Fibroblast of peridontal ligament (primary cell): ENCODE measurements around the gene DPYSL4.

Experiments used
- DNase-seq: peaks from one replicate; pipeline ENCODE4 v3.0.0-alpha.2; 2010; ENCODE audit errors: extremely low read depth

DPYSL4 gene

DNA sequence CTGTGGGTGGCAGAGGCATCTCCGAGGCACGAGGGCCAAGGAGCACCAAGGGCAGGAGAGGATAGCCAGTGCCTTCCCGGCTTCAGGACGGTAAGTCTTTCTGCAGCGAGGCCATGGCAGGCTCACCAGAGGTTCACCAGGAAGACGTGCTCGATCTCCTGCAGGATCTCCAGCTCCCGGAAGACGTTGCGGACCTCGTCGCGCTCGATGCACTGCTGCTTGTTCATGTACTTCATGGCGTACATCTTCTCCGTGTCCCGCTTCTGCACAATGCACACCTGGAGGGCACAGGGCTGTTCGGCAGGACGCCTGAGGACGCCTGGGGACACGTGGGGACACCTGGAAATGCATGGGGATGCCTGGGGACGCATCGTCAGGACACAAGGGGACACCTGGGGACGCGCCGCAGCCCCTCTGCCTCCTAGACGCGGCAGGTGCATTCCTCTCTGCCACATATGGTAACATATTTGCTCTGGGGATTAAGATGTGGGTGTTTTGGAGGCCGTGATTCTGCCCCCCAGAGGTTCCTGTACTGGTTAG, 41.2 kb downstream of the DPYSL4 start:
- DNase-seq = no peak

DNA sequence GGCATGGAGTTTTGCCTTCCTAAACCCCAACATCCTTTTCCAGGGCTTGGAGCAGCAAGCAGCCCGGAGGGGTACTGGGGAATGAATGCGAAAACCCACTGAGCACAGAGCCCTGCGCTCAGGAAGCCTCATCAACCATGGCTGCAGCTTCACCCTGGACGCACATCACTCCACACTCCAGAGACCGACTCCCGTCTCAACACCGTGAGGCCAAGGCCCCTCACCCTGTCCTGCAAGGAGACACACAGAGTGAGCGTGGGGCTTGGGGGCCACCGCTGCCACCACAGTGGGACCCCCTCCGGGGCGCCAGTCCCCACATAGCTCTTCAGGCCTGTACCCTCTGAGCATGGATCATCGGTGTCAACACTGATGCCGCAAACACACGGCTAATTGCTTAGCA, 41.9 kb downstream of the DPYSL4 start:
- no peak for DNase-seq

DNA sequence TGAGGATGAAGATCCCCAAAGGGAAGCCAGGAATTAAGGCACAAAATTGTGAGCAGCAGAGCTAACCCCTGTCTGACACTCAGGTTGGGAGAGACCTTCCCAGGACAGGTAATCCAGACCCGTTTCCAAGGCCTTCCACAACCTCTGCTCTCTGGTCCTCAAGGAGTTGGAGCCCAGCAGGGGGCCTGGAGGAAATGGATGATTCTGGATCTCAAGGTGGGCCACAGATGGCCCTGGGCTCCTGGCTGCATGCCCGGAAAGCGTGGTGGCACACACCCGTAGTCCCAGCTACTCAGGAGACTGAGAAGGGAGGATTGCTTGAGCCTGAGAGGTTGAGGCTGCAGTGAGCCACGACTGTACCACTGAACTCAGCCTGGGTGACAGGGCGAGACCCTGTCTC, 42.3 kb downstream of the DPYSL4 start:
- no peak for DNase-seq

DNA sequence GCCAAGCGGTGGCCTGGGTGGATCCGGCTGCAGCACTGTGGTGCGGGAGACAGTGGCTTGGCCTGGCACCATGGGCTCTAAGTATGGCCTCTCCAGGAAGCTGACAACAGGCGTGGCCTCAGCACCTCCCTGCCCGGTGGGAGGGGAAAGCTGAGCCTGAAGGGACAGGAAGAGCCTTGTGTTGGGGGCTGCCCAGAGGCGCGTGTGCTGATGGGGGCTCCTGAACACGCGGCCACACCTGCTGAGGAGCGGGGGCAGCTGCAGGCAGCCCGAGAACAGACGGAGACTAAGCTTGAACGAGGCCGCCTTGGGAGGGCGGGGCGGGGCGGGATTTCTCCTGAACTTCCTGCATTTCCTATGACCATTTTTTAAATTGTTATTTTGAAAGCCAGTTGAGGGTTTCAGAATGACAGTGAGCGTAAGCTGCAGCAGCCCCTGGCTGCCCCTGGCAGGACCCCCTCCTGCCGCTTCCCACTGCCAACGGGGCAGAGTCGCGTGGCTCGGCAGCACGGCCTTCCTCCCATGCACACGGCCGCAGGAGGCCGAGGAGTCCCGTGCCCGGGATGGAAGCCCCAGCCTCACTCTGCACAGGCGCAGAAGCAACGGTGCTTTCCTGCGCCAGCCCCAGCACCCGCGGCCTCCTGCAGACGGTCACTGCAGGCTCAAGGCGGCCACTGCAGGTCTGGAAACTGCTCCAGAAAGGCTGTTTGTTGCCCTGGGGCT, 43.2 kb downstream of the DPYSL4 start:
- no peak for DNase-seq

DNA sequence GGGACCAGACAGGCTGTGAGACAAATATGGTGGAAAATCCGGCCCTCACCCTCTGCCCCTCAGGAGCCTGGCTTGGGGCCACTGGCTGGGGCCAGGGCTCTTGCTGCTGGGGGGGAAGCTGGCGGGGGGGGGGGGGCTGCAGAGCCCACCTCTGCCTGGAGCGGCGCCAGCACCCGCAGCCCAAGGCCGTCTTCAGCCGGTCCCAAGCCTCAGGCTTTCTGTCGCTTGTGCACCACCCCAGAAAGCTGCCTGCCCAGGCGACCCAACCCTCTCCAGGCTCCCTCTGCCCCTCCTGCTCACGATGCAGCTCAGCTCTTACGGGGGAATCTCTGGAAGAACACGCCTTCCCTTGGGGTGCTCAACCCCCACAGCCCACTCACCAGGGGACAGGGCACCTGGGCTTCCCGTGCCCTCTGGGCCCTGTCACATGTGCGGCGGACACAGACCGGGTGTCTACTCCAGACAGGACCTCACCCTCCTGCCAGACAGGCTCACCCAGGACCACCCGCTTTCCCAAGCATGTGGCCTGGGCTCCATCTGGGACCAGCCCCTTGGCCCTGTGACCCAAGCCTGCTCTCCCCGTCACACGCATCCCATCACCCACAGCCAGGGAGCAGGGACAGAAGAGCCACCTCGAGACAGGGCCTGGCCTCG, 43.9 kb downstream of the DPYSL4 start:
- DNase-seq = no peak

DNA sequence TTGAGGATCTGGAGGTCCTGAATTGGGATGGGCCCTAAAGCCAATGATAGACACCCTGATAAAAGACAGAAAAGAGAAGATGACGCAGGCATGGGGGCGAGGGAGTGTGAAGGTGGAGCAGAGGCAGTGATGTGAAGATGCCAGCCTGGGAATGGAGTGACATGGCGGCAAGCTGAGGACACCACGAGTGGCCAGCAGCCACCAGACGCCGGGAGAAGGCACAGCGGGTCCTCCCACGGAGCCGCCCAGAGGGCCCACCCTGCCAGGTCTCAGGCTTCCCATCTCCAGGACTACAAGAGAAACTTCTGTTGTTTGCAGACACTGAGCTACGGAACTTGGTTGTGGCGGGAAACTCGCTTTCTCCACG, 44.9 kb downstream of the DPYSL4 start:
- DNase-seq = no peak

DNA sequence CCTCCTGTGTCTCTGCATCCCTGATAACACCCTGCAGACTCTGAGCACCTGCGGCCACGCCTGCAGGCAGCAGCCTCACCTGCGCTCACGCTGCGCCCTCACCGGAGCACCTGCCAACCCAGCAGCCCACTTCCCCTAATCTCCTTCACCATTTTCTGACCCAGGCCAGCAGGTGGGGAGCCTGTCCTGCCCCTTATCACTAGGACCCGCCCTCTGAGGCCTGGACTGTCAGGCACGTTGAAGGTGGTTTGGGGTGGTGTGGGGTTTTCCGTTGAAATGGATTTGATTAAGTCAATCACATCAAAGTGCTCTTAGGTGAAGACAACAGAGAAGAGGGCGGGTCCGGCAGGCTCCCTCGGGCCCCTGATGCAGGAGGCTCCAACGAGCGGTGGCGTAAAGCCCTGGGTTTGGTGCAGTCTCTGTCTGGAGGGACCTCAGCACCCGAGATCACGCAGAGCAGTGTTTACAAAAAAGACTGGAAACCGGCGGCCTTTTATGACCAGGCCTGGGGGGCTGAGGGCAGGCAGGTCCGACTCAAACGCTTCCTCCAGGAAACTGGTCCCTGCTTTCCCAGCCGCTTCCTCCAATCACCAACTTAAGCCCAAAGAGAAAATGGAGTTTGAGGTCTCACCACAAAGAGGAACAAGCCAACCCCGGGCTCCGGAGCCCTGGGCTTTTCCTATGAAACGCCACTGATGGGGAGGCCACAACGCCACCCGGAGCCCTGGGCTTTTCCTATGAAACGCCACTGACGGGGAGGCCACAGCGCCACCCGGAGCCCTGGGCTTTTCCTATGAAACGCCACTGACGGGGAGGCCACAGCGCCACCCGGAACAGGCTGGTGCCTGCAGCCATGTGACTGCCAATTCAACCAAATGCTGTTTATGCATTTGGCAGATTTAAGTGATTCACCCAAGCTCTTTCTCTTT, 45.5 kb downstream of the DPYSL4 start:
- peak; percentile 35 for DNase-seq

DNA sequence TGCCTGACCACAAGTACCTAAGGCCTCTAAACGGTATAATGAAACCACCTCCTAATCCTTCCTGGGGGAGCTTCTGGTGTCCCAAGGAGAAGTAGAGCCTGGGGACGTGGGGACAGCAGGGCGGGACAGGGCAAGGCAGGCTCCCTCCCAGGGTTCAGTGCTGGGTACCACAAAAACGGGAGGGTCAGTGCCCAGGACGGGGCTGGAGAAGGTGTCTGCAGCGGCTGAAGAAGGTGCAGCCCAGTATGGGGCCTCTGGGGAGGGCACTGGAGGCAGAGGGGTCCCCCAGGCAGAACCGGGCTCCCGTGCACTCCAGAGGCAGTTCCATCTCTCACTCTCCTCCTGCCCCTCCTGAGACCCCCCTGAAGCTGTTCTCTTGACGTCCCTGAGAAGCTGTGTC, 46.2 kb downstream of the DPYSL4 start:
- no peak for DNase-seq

DNA sequence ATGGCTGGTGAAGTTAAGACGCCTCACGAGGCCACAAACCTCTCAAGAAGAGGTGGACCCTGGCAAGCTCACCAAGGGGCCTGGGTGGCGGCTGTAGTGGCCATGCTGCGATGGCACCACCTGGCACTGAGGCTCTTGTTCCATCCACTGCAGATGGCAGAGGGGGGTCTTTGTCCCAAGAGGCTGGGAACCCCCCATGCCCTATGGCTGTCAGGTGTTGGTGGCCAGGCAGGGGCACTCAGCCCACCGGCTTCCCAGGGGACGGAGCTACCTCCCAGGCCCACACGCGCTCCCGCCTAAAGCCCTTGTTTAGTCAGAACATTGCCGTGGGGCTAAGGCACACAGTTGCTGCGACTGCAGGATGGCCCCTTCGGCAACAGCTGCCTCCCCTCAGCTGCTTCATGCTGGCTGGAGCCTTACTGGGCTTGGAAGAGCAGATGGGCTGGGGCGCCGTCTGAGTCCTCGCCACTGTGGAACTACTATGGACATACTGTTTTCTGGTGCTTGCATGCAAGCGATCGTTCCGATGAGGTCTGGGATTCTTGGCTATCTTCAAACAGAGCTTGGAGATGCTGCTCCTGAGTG, 46.8 kb downstream of the DPYSL4 start:
- DNase-seq = no peak

DNA sequence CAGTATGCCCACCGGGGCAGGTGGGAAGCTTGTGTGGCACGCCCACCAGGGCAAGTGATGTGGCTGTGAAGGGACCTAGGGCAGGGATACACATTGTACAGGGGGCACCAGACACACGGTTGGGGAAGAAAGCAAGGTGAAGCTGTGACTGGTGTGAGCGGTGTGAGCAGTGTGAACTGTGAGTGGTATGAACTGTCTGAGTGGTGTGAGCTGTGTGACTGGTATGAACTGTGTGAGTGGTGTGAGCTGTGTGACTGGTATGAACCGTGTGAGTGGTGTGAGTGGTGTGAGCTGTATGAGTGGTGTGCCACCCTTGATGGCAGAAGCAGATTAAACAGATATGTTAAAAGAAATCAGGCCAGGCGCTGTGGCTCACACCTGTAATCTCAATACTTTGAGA, 48.1 kb downstream of the DPYSL4 start:
- DNase-seq = no peak

DNA sequence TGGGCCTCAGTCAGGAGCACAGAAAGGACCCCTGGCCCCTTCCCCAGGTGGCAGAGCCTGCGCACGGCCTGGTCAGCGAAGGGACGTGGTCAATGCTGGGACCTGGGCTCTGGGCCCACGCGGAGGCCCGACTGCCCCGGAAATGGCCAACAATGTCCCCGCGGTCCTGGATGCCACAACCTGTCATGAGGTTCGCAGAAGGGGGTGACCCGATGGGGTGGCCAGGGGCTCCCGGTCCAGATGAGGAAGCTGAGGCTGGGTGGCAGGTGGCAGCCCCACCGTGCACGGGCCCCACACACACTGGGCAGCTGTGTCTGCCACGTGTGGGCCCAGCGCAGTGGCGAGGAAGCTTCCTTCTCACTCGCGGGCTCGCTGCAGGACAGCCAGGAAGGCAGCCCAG, 49.4 kb downstream of the DPYSL4 start:
- no peak for DNase-seq

DNA sequence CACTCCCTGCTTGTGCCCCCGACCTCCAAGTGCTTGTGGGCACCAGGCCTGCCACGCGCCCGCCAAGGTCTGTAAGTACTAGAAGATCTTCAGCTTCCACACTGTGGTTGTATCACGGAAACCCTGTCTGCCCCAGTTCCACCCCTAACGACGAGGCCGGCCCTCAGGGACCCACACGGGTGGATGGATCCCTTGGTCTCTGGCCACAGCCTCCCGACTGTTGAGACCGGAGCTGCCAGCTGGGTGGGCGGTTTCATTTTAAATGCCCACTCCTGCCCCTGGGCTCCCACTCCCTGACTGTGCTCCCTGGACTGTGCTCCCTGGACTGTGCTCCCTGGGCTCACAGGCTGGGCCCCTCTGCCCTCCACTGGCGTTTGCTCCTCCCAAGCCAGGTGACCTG, 50.1 kb downstream of the DPYSL4 start:
- no peak for DNase-seq

DNA sequence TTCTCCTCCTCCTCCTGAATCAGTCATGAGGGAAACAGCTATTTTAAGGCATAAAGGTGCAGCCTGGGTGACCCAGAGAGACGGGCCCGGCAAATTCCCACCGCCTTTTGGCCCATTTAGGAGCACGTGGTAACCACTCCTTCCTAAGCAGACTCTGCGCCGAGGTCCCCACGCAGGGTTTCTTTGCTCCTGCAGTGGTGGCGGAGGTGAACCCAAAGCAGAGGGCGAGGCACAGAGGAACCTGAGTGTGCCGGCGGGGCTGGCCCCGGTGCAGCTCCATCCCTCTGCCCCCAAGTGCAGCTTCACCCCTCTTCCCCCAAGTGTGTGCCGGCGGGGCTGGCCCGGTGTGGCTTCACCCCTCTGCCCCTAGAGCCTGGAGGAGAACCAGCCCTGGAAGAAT, 50.6 kb downstream of the DPYSL4 start:
- DNase-seq = no peak

DNA sequence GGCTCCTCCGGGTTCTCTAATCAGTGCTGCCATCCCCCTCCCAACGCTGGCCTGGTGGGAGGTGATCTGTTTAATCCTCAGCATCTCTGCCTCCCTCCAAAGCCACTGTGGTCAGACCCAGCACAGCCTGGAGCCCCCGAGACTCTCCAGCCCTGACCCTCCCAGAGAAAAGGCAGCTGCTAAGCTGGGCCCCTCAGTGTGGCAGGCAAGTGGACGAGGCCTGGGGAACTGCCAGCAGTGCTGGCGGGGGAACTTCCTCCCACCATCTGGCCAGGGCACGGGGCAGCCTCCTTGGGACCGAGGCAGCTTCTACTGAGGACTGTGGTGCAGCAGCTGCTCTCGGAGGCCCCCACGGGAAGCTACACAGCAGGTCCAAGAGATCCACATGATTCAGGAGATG, 51.1 kb downstream of the DPYSL4 start:
- DNase-seq = no peak

DNA sequence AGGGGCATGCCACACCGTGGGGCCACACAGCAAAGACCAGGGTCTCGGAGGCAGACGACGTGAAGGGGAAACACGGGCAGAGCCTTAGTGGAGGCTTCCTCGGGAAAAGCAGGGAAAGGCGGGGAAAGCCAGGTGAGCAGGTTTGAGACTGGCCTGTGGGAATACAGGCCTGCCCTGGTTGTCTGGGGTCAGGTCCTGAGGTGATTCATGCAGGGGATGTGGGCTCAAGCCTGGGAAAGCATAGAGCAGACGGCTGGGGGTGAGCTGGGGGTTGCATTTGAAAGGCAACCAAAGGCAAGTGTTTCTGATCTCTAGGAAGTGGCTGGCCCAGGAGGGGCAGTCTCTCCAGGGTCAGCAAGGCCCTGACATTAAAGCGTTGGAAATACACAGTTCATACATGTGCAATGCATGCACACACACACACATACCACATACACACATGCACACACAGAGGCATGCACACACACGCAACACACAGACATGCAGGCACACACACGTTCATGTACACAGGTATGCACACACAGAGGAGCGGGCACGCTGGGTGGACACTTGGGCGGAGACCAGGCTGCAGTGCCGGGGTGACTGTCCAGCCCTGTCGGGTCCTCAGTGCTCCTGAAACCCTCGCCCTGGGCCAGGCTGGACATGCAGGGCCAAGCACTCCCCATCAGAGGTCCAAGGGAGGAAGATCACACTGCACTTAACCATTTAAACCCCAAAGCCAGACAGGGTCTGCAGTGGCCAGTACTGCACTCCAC, 51.8 kb downstream of the DPYSL4 start:
- DNase-seq = no peak

DNA sequence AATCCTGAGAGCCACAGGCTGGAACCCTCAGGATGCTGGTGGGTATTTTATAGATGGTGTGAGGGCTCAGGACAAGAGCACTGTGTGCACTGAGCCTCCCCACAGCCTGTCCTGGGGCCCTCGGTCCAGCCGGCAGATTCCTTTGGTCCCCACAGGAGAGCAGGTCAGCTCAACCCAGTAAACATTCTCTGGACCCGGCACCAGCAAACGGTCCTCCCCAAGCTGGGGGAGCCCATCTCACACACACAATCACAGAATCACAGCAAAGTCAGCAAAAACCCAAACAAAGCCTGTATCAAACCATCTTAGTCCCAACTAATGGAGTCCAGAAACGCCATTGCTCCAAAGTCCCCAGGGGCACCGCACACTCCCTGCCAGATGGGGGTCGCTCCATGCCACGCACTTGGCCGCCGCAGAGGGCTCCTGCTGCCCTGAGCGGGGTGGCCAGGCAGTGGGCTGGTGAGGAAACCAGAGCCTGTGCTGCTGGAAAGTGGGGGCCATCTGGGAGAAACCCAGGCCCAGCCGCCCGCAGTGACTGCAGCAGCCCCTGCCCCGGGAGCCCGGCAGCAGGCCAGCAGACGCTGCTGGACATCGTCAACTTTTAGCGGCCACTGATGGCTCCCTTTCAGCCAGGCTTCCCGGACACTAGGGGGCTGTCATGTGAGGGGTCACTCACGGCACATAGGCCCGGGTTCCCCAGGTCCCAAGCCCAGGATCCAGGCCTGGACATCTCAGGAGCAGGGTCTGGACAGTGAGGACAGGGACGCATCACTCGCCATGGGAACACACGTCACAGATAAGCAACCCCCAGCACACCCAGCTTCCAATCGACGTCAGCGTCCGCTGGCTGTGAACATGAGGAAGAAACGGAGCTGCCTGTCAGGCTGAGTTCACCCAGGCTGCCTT, 52.6 kb downstream of the DPYSL4 start:
- DNase-seq = no peak

DNA sequence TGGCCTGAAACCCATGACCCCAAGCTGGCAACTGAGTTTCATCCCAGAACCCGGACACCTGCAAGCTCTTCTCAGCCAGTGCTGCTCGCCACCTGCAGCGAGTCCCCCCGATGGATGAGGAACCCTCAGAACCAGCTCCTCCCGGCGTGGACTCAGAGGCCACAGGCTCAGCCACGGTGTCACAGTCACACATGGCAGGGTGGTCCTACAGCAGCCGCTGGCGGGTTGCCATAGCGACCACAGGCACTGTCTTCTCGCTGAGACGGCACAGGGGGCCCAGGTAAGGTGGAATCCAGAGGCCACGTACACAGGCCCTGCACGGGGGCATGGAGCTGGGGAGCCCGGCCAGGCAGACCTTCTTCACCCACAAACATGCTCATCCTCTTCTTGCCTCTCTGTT, 53.4 kb downstream of the DPYSL4 start:
- DNase-seq = no peak

DNA sequence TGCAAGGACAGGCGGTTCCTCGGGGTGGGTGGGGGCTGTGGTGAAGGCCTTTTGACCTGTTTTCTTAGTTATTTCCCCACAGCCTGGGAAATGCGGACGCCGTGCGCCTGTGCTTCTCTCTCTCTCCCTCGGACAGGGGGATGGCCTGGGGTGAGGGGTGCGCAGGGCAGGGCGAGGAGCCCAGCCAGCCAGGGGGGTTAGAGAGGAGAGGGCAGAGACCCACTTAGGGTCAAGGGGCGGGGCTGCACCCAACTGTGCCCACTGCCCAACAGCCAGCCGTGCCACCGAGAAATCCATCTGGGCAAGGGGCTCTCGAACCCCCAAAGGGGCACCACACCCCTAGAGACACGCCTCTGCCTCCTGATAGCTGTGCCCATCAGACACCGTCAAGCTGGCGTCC, 53.8 kb downstream of the DPYSL4 start:
- no peak for DNase-seq

DNA sequence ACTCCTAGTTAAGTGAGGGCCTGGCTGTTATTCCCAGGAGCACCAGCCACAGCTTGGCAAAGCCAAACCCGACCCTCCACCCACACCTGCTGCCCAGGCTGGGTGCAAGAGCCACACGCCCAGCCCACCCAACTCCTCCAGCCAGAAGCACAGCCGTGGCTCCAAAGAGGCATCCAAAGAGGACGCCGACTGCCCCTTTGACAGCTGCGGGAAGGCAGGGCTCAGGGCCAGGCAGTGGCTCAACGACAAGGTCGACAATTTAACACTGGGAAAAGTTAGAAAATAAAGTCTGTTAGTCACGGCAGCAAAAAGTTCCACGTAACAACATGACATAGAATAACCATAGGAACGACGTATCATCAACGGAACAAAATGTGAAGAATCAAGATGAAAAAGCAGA, 54.3 kb downstream of the DPYSL4 start:
- no peak for DNase-seq

DNA sequence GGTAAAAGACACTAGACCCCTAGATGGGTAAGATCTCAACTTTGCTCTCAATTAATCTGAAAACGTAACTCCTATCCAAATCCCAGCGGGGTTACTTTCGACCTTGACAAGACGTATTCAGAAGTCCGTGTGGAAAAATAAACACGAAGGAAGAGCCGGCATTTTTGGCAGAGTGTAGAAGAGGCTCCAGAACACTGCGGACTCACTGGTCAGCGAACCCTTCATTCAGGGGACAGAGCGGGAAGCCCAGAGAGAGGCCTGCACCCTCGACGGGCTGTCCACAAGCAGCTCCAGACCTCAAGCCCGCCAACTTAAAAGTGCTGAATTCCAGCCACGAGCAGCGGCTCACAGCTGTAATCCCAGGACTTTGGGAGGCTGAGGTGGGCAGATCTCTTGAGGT, 54.7 kb downstream of the DPYSL4 start:
- no peak for DNase-seq
